Measurements from ENCODE around the gene ADPGK. TPM values are rescaled to one million over a fixed set of nuclear protein-coding genes. Genes with fewer than 3 reads are reported as not detected.
"Not testable (repeated sequence)": the region's sequence is repeated elsewhere in the genome, so short reads cannot be mapped to it uniquely, and the experiment has no call there.

Gene ADPGK
- total RNA-seq, 3 donors from 2014 or later (not counting 1 experiment from before 2014, with no cell fraction given): 99.8 to 113 (median 101) TPM

GRCh38 chr15:72727154-72727553 lies 56.4 kb downstream of the ADPGK start:
- ATAC-seq: no peak
- no peaks in the 10 kb centered on the region for H3K36me3 Mint-ChIP-seq
- H3K27ac ChIP-seq (ENCODE audit: low read length): no peak overlapping the region
- no peak overlapping the region for H3K4me3 Mint-ChIP-seq
- no peak overlapping the region for H3K4me3 ChIP-seq (ENCODE audit: low read length)
- H3K27ac Mint-ChIP-seq: no peak overlapping the region
- intact Hi-C loops (cut with micrococcal nuclease): no loop called here
- no peaks in the 10 kb centered on the region for H3K4me1 Mint-ChIP-seq
- no peaks in the 10 kb centered on the region for H3K9me3 Mint-ChIP-seq
- no peaks in the 10 kb centered on the region for H3K27me3 Mint-ChIP-seq (ENCODE audit: low read depth in 2 of 2)
- no peak for TF ChIP-seq CTCF (IDR thresholded peaks at IDR 0.05)
- H3K9me3 ChIP-seq (ENCODE audit: control insufficient read depth, insufficient read depth, low read length): no peaks in the 10 kb centered on the region
- DNase-seq: no peak
- peaks cover 9% of the 10 kb centered on the region for H3K36me3 ChIP-seq (ENCODE audit: control insufficient read depth, insufficient read depth, low read length)
- H3K27me3 ChIP-seq (ENCODE audit: control insufficient read depth, insufficient read depth, low read length): no peaks in the 10 kb centered on the region
- no peaks in the 10 kb centered on the region for H3K4me1 ChIP-seq (ENCODE audit: control insufficient read depth, insufficient read depth, low read length)

GRCh38 chr15:72725851-72726250 lies 57.7 kb downstream of the ADPGK start:
- ATAC-seq; H3K4me3 Mint-ChIP-seq; H3K27ac ChIP-seq (ENCODE audit: low read length); H3K27me3 Mint-ChIP-seq (ENCODE audit: low read depth in 2 of 2); DNase-seq; H3K36me3 ChIP-seq (ENCODE audit: control insufficient read depth, insufficient read depth, low read length); H3K27ac Mint-ChIP-seq; H3K36me3 Mint-ChIP-seq; H3K9me3 Mint-ChIP-seq; H3K4me3 ChIP-seq (ENCODE audit: low read length); H3K4me1 Mint-ChIP-seq; H3K27me3 ChIP-seq (ENCODE audit: control insufficient read depth, insufficient read depth, low read length); H3K9me3 ChIP-seq (ENCODE audit: control insufficient read depth, insufficient read depth, low read length); H3K4me1 ChIP-seq (ENCODE audit: control insufficient read depth, insufficient read depth, low read length); intact Hi-C loops (cut with micrococcal nuclease): not testable (repeated sequence)
- 100% methylated on average over 6 of the region's 6 CpGs for WGBS (ENCODE audit: insufficient coverage)

- no peaks in the 10 kb centered on the region for H3K9me3 ChIP-seq (ENCODE audit: control insufficient read depth, insufficient read depth, low read length)
- no peak for TF ChIP-seq CTCF (IDR thresholded peaks at IDR 0.05)
- H3K27me3 ChIP-seq (ENCODE audit: control insufficient read depth, insufficient read depth, low read length): no peaks in the 10 kb centered on the region
- H3K9me3 Mint-ChIP-seq: no peaks in the 10 kb centered on the region
- no peak overlapping the region for H3K27ac ChIP-seq (ENCODE audit: low read length)
- no peaks in the 10 kb centered on the region for H3K36me3 Mint-ChIP-seq
- no peak overlapping the region for H3K27ac Mint-ChIP-seq
- no peaks in the 10 kb centered on the region for H3K4me1 Mint-ChIP-seq
- DNase-seq (no peak), ATAC-seq (no peak)
- no peak overlapping the region for H3K4me3 Mint-ChIP-seq
- intact Hi-C loops (cut with micrococcal nuclease): no loop called here
- H3K4me3 ChIP-seq (ENCODE audit: low read length): no peak overlapping the region
- peaks cover 2% of the 10 kb centered on the region for H3K36me3 ChIP-seq (ENCODE audit: control insufficient read depth, insufficient read depth, low read length)
- H3K27me3 Mint-ChIP-seq (ENCODE audit: low read depth in 2 of 2): no peaks in the 10 kb centered on the region
- H3K4me1 ChIP-seq (ENCODE audit: control insufficient read depth, insufficient read depth, low read length): no peaks in the 10 kb centered on the region
- 100% methylated on average over 3 of the region's 3 CpGs for WGBS (ENCODE audit: insufficient coverage)
Measured at GRCh38 chr15:72725446-72725845, 58.1 kb downstream of the ADPGK start.

GRCh38 chr15:72724028-72724427 lies 59.5 kb downstream of the ADPGK start:
- Histone ChIP-seq H3K36me3 (ENCODE audit: control insufficient read depth, insufficient read depth, low read length) (peaks cover 2% of the 10 kb centered on the region), H3K27ac (ENCODE audit: low read length) (no peak overlapping the region), H3K27me3 (ENCODE audit: control insufficient read depth, insufficient read depth, low read length) (no peaks in the 10 kb centered on the region), H3K4me1 (ENCODE audit: control insufficient read depth, insufficient read depth, low read length) (no peaks in the 10 kb centered on the region), H3K4me3 (ENCODE audit: low read length) (no peak overlapping the region), H3K9me3 (ENCODE audit: control insufficient read depth, insufficient read depth, low read length) (no peaks in the 10 kb centered on the region)
- no peaks in the 10 kb centered on the region for H3K4me1 Mint-ChIP-seq
- intact Hi-C loops (cut with micrococcal nuclease): loop anchor here (5.0 kb wide), 1 partner anchor 73 kb away; no protein-coding TSS in a partner anchor
- H3K9me3 Mint-ChIP-seq: no peaks in the 10 kb centered on the region
- DNase-seq: no peak
- H3K4me3 Mint-ChIP-seq: no peak overlapping the region
- 93% methylated on average over 1 of the region's 1 CpG for WGBS (ENCODE audit: insufficient coverage)
- H3K27ac Mint-ChIP-seq: no peak overlapping the region
- no peak for TF ChIP-seq CTCF (IDR thresholded peaks at IDR 0.05)
- no peaks in the 10 kb centered on the region for H3K27me3 Mint-ChIP-seq (ENCODE audit: low read depth in 2 of 2)
- no peak for ATAC-seq
- H3K36me3 Mint-ChIP-seq: no peaks in the 10 kb centered on the region
